GM19452 (cell line): ENCODE results near the gene TBC1D32.
"Not testable (repeated sequence)": the region's sequence is repeated elsewhere in the genome, so short reads cannot be mapped to it uniquely, and the experiment has no call there.

Experiments
- ATAC-seq: cut with Tn5 transposase; IDR thresholded peaks from one replicate; pipeline ENCODE4 v1.9.1; 2021; ENCODE audit not compliant: unreplicated experiment

The TBC1D32 gene

GRCh38 chr6:121143476-121143875, 190.8 kb downstream of the TBC1D32 start:
- no peak for ATAC-seq

DNA sequence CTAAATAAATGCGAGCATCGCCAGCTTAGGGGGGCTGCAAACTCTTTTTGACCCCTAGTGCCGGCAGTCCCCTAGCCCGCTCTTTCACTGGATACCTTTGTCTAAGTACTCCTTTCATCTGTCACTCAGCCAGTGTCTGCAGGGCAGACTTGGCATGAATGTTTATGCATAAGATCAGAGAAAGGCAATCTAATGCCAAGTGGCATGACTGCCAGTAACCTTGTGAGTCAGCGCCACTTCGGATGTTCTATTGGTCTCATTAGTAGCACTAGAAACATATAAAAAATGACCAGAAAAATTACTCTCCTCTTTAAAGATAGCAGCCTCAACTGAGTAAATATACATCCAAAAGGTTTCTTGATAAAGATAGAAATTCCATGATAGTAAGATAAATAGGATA, 192.2 kb downstream of the TBC1D32 start:
- ATAC-seq: no peak

GRCh38 chr6:121135425-121135824, 198.9 kb downstream of the TBC1D32 start:
- ATAC-seq: no peak

GRCh38 chr6:121134922-121135321, 199.4 kb downstream of the TBC1D32 start:
- no peak for ATAC-seq

- no peak for ATAC-seq
These were observed 209.7 kb downstream of the TBC1D32 start for GRCh38 chr6:121124600-121124999.

GRCh38 chr6:121112356-121112755, 221.9 kb downstream of the TBC1D32 start:
- no peak for ATAC-seq

- ATAC-seq: no peak
These were observed 223.5 kb downstream of the TBC1D32 start for GRCh38 chr6:121110733-121111132.

DNA sequence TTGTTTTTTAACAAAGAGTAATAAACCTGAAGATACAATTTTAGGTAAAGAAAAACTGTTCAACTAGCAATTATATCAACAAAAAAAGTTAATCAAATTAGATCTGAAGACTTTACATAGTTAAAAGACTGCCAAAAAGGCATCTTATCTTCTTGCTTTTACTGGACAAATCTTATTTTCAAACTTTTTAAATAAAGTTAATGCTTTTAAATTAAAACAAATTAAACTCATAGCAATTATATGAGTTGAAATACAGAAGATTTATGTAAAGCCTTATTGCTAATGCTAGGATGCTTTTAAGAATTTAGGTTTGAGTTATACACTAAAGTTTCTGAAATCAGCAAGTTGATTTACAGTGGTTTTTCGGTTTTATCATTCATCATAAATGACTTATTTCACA, 227.3 kb downstream of the TBC1D32 start:
- no peak for ATAC-seq

DNA sequence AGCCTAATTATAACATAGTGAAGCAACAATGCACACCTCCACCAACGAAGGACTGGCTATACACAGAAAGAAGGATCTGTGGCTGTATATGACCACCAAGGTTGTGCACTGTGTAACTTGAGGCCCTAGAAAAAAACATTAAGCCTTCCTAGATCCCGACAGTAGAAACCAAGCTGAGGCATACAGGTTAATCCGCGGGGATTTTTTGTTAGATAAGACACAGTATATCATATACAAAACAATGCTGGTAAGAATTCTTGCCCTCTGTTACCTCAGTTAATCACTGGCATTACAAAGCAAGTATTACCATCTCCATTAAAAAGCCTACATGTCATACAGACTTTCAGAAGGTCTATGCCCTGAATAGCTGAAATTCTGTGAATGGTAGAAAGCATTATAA, 228.8 kb downstream of the TBC1D32 start:
- ATAC-seq: no peak

- ATAC-seq: no peak
These were observed 240.4 kb downstream of the TBC1D32 start for GRCh38 chr6:121093928-121094327.

- ATAC-seq: no peak
These were observed 243.8 kb downstream of the TBC1D32 start for GRCh38 chr6:121090492-121090891.

DNA sequence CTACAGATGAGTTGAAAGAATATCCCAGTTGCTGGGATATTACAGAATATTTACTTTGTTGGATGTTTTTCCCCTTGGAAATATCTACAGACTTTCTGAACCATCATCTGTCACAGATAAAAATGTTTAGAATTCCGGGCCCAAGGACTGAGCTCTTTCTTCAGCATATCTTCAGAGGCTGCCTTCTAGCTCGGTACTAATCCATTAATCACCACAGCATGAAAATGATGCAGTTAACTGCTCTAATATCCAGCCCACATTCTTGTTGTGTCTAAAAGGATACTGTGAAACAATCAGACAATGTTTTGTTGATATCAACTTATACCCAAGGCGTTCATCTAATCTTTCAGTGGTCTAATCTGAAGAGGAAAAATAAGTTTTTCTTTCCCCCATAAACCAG, 247.4 kb downstream of the TBC1D32 start:
- ATAC-seq: no peak

DNA sequence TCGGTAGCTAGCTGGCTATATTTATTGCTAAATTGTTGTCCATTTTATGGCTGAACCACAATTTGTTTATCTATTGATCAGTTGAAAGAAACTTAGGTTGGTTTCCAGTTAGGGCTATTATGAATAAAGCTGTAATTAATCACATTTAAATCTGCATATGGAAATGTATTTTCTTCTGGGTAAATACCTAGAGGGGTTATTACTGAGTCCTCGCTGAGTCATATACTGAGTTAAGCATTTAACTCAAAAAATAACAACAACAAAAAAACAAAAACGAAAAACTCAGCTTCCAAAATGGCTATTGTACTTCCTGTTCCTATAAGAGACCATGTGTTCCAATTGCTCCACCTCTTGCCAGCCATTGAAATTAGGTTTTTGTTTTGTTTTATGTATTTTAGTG, 258.2 kb downstream of the TBC1D32 start:
- ATAC-seq: no peak

DNA sequence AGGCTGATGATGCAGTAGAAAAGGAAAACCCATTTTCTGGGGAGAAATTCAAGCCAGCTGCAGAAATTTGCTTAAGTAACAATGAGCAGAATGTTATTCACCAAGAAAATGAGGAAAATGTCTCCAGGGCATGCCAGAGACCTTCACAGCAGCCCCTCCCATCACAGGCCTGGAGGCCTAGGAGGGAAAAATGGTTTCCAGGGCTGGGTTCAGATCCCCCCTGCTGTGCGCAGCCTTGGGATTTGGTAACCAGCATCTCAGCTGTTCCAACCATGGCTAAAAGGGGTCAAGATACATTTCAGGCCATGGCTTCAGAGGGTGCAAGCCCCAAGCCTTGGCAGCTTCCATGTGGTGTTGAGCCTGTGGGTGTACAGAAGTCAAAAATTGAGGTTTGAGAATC, 265.5 kb downstream of the TBC1D32 start:
- ATAC-seq: not testable (repeated sequence)

GRCh38 chr6:121067381-121067780, 266.9 kb downstream of the TBC1D32 start:
- ATAC-seq: no peak

DNA sequence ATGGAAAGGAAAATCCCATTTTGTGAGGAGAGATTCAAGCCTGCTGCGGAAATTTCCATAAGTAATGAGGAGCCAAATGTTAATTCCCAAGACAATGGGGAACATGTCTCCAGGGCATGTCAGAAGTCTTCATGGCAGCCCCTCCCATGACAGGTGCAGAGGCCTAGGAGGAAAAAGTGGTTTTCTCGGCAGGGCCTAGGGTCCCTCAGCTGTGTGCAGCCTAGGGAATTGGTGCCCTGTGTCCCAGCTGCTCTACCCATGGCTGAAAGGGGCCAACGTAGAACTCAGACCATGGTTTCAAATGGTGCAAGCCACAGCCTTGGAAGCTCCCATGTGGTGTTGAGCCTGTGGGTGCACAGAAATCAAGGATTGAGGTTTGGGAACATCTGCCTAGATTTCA, 269.9 kb downstream of the TBC1D32 start:
- ATAC-seq: no peak

GRCh38 chr6:121055572-121056163, 278.6 kb downstream of the TBC1D32 start:
- ATAC-seq: peak; percentile 85

- not testable (repeated sequence) for ATAC-seq
These were observed 285.7 kb downstream of the TBC1D32 start for GRCh38 chr6:121048593-121048992.

DNA sequence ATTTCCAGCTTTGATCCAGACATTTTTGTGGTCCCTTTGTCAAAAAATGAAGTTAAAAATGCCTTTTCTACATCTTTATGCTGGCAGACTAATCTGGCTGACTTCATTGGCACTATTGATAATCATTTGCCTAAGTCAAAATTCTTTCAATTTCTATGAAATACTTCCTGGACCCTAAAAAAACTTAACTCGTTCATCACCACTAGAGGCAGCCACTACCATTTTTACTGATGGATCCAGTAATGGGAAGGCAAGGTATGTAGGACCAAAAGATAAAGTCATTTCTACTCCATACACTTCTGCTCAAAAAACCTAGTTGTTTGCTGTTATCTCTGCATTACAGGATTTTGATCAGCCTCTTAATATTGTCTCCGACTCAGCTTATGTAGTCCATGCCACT, 289.4 kb downstream of the TBC1D32 start:
- not testable (repeated sequence) for ATAC-seq

DNA sequence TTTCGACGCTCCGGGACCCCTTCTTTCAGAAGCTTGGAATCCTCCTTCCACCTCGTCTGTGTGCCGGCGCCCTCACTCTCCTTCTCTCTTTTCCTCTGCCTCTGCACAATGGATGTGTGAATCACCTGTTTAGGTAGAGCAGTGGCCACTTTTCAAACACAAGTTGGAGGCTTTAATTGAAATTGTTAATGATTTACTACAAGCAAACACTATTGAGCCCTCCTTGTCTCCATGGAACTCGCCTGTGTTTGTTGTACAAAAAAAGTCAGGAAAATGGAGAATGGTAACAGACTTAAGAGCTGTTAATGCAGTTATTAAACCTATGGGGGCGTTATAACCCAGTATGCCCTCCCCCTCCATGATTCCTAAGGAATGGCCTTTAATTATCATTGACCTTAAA, 290.6 kb downstream of the TBC1D32 start:
- not testable (repeated sequence) for ATAC-seq

DNA sequence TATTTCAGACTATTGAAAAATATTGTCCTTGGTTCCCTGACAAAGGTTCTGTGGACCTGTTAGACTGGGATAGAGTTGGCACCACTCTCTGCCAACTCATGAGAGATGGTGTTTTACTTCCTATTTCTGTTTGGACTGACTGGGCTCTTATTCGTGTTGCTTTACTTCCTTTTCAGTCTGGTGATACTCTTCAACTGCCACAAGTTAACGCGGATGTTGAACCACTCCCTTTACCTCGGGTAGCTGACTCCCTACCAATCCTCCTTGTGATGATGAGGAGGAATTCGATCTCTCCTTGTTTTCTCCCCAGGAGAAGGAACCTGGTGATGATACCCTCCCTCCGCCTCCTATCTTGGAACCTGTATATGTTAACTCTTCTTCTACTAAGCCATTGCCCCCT, 291.1 kb downstream of the TBC1D32 start:
- not testable (repeated sequence) for ATAC-seq

DNA sequence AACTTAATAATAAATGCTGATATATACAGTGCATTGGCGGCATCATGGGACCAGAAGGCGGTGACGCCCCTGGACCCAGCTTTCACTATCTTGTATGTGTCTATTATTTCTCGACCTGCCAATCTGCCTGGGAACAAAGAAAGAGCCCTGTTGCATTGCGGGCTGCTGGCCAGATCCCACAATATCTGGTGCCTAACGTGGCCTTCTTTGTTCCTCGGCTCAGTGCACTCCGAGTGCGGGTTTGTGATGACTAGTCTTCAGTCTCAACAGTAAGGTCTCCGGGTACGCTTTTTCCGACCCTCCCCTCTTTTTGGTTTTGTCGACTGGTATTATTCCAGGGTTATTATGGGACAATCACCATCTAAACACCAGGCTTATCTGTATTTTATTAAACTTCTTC, 291.5 kb downstream of the TBC1D32 start:
- no peak for ATAC-seq

DNA sequence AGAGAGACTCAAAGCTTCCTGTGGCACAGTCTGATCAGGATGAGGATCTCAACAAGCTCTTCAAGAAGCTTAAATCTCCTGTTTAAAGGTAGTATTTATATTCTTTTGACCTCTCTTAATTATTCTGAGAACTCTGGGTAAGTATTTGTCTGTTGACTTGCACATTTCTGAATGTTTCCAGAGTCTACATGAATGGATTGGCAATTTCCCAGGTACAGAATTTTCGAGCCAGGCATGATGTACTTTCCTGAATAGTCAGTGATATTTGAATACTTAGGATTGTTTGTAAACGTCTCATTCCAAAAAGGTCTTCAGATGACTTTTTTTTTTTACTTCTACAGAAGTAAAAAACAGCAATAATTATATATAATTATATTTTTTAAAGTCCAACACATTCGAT, 293.4 kb downstream of the TBC1D32 start:
- no peak for ATAC-seq
